K562 (cell line): ENCODE results near the gene RCOR3. TPM values are rescaled to one million over a fixed set of nuclear protein-coding genes. Genes with fewer than 3 reads are reported as not detected.

Source experiments
- ATAC-seq: fragments of 200-7000 bp; cut with Tn5 transposase; 3 replicates; pipeline ENCODE4 v1.9.1; 2020; ENCODE audit warnings: moderate library complexity
- BruUV-seq: library from RNA; stranded (reverse); fragments of 400-500 nt; replicated peaks from 2 replicates; lab custom pipeline; 2021; lab: Mats Ljungman, UMichigan
- CTCF ChIA-PET: fragments of 300-600 bp; formaldehyde crosslinking; extraction: SDS; loops from one replicate; lab custom pipeline; 2021; ENCODE audit warnings: low intra/inter-chr PET ratio; lab: Yijun Ruan, JAX
- POLR2A ChIA-PET: fragments of 300-600, 350-650 bp; sonication (Branson Sonifier 250); formaldehyde crosslinking; extraction: SDS; loops from one replicate; lab custom pipeline; 2021; ENCODE audit warnings: antibody characterized with exemption, inconsistent platforms; lab: Yijun Ruan, JAX
- DNase-seq, 4 experiments: peaks; one replicate each; pipeline versions ENCODE4 v3.0.0 to v3.0.0-alpha.2; 2011 to 2018; ENCODE audit warnings: low spot score in 3 of 4, mixed read lengths in 3 of 4; ENCODE audit errors: extremely low read depth in 1 of 4
- FAIRE-seq: peaks from 2 replicates; lab custom pipeline; 2011; peaks lifted over from hg19 to GRCh38; lab: Jason Lieb, UNC
- H2AFZ ChIP-seq: 2 replicates; pipeline ENCODE4 v1.6.0; 2011; ENCODE audit warnings: low read depth, low read length, control low read depth, inconsistent platforms
- H3K27ac ChIP-seq: fragments of 200-600 bp; 3 replicates; pipeline ENCODE4 v1.8.0; 2011; ENCODE audit warnings: low read depth, mild to moderate bottlenecking, control low read depth, inconsistent platforms, low read length, moderate library complexity, mixed read lengths; ENCODE audit errors: extremely low read depth
- H3K27me3 ChIP-seq, 2 experiments: fragments of 300-600 bp in 1 of 2; 2 replicates in 1 of 2; 3 replicates in 1 of 2; pipeline versions ENCODE4 v1.6.0 to v1.8.0; 2011; ENCODE audit warnings: inconsistent platforms in 2 of 2, low read length in 2 of 2, mild to moderate bottlenecking in 1 of 2, mixed read lengths in 1 of 2, moderate library complexity in 1 of 2; ENCODE audit not compliant: control insufficient read depth in 2 of 2, insufficient read depth in 2 of 2
- H3K36me3 ChIP-seq: fragments of 300-600 bp; 3 replicates; pipeline ENCODE4 v1.8.0; 2011; ENCODE audit warnings: mild to moderate bottlenecking, low read length, inconsistent platforms; ENCODE audit not compliant: control insufficient read depth, insufficient read depth
- H3K4me1 ChIP-seq, 2 experiments: fragments of 200-600 bp in 1 of 2; replicated peaks in 1 of 2; 2 replicates in 1 of 2; 3 replicates in 1 of 2; pipeline versions ENCODE4 v1.5.1 to v1.8.0; 2011; ENCODE audit warnings: inconsistent platforms in 2 of 2, low read length in 2 of 2, mild to moderate bottlenecking in 1 of 2, mixed read lengths in 1 of 2, moderate library complexity in 1 of 2; ENCODE audit not compliant: control insufficient read depth in 2 of 2, insufficient read depth in 2 of 2
- H3K4me2 ChIP-seq: 2 replicates; pipeline ENCODE4 v1.6.1; 2011; ENCODE audit warnings: low read length, control low read depth, inconsistent platforms, mixed read lengths; ENCODE audit not compliant: insufficient read depth
- H3K4me3 ChIP-seq: fragments of 200-600 bp; sonication (generic), shearing (Covaris generic); 2 replicates; pipeline ENCODE4 v1.5.1; 2016; ENCODE audit warnings: control low read depth, inconsistent platforms
- H3K79me2 ChIP-seq: fragments of 200-600 bp; 3 replicates; pipeline ENCODE4 v1.8.0; 2011; ENCODE audit warnings: low read length, inconsistent platforms; ENCODE audit not compliant: control insufficient read depth, insufficient read depth
- H3K9ac ChIP-seq, 2 experiments: 2 replicates each; pipeline versions ENCODE4 v1.6.0 to v1.6.1; 2011; ENCODE audit warnings: low read depth in 2 of 2, low read length in 2 of 2, control low read depth in 1 of 2, inconsistent platforms in 1 of 2, mild to moderate bottlenecking in 1 of 2, mixed read lengths in 1 of 2; ENCODE audit not compliant: insufficient read depth in 1 of 2
- H3K9me1 ChIP-seq: one replicate; pipeline ENCODE4 v1.6.0; 2011; ENCODE audit warnings: inconsistent platforms, mild to moderate bottlenecking, low read length, moderate library complexity; ENCODE audit not compliant: control insufficient read depth, insufficient read depth
- H3K9me3 ChIP-seq: replicated peaks from 2 replicates; pipeline ENCODE4 v1.5.1; 2011; ENCODE audit warnings: low read depth, low read length, inconsistent platforms; ENCODE audit not compliant: control insufficient read depth, insufficient read depth
- H4K20me1 ChIP-seq: replicated peaks from 2 replicates; pipeline ENCODE4 v1.6.1; 2011; ENCODE audit warnings: low read length, inconsistent platforms, mixed read lengths; ENCODE audit not compliant: control insufficient read depth, insufficient read depth
- CHCHD3 ChIP-seq: fragments of 250-450 bp; sonication (Bioruptor Pico); IDR thresholded peaks from 2 replicates; pipeline ENCODE4 v2.1.2; 2022; ENCODE audit warnings: mild to moderate bottlenecking
- CHD4 ChIP-seq: fragments of 200-600 bp; sonication (generic); IDR thresholded peaks from 3 replicates; pipeline ENCODE4 v1.6.1; 2012; ENCODE audit warnings: low read depth, mild to moderate bottlenecking, mixed read lengths, low read length, inconsistent platforms; ENCODE audit not compliant: insufficient read depth, insufficient replicate concordance, poor library complexity, severe bottlenecking
- FOSL1 ChIP-seq: fragments of 200-800 bp; sonication (Bioruptor generic); conservative IDR thresholded peaks from 2 replicates; pipeline ENCODE4 v1.6.1; 2016; ENCODE audit warnings: missing genetic modification characterization, missing compliant biosample characterization
- HDAC3 ChIP-seq: fragments of 450-650 bp; IDR thresholded peaks from 2 replicates; pipeline ENCODE4 v1.6.1; 2018; ENCODE audit warnings: borderline replicate concordance, mild to moderate bottlenecking, moderate library complexity; ENCODE audit not compliant: partially characterized antibody
- WGBS: fragments of 100-300 bp; shearing (Covaris generic); methylation state at CpG from one replicate; pipeline ENCODE4 v1.1.6; 2016; ENCODE audit warnings: low coverage, mixed read lengths; ENCODE audit not compliant: insufficient coverage; ENCODE audit errors: missing lambda C conversion rate; 5-methylcytosine and 5-hydroxymethylcytosine counted together
- in situ Hi-C: fragments of 300-500 bp; cut with MboI; formaldehyde crosslinking; loops from 4 replicates; pipeline ENCODE4 v1.15.0; 2018; ENCODE audit warnings: inconsistent platforms, mixed read lengths
- intact Hi-C: fragments of 100-400 bp; cut with micrococcal nuclease; formaldehyde crosslinking; loops from 2 replicates; pipeline ENCODE4 v1.14.2; 2022
- polyA plus RNA-seq, 8 experiments: library from polyadenylated mRNA; depleted of rRNA in 4 of 8; stranded (reverse) in 5 of 8; unstranded in 3 of 8; fragments of >200 nt; fragmentation: Nextera tagmentation in 2 of 8; fragmentation: Illumina TruSeq in 1 of 8; extraction: Ambion mirVana in 2 of 8; extraction: Trizol in 1 of 8; gene quantifications; 2 replicates each; pipeline versions ENCODE4 v1.2.1 to v1.2.3, GENCODE V29; 2011 to 2014; ENCODE audit warnings: inconsistent platforms in 1 of 8, missing spikeins in 1 of 8
- total RNA-seq, 7 experiments: library from RNA; depleted of rRNA in 6 of 7; stranded (reverse); fragments of >200 nt in 6 of 7; fragmentation: Illumina TruSeq in 2 of 7; extraction: Trizol in 2 of 7; gene quantifications; 2 replicates each; pipeline versions ENCODE4 v1.2.1 to v1.2.3, GENCODE V29; 2011 to 2021; ENCODE audit warnings: low replicate concordance in 1 of 7
- TF ChIP-seq, protein P1 (sequence below), 2 experiments: fragments of 450-650 bp in 1 of 2; sonication (generic) in 1 of 2; formaldehyde crosslinking in 1 of 2; IDR thresholded peaks in 1 of 2; conservative IDR thresholded peaks in 1 of 2; 2 replicates each; pipeline versions ENCODE4 v1.6.1 to v1.8.1; 2016 to 2023; ENCODE audit warnings: mild to moderate bottlenecking in 2 of 2, moderate library complexity in 2 of 2, inconsistent platforms in 1 of 2, missing genetic modification reagents in 1 of 2
- TF ChIP-seq, protein P2 (sequence below): fragments of 450-650 bp; formaldehyde crosslinking; IDR thresholded peaks from 2 replicates; pipeline ENCODE4 v1.4.0; 2020; ENCODE audit warnings: mild to moderate bottlenecking, moderate library complexity
- TF ChIP-seq, protein P3 (sequence below), 2 experiments: IDR thresholded peaks; 2 replicates each; pipeline ENCODE4 v1.6.1; 2012; ENCODE audit warnings: improper control_type of control experiment in 2 of 2, low read depth in 2 of 2, low read length in 2 of 2, borderline replicate concordance in 1 of 2
- TF ChIP-seq, protein P4 (sequence below): fragments of 250-450 bp; sonication (Bioruptor Pico); IDR thresholded peaks from 2 replicates; pipeline ENCODE4 v1.5.0; 2020; ENCODE audit warnings: mild to moderate bottlenecking, borderline replicate concordance
- TF ChIP-seq, protein P5 (sequence below): fragments of 450-650 bp; IDR thresholded peaks from 2 replicates; pipeline ENCODE4 v1.7.0; 2016; ENCODE audit warnings: borderline replicate concordance

RCOR3 gene
- total and polyA plus RNA-seq, 9 of the 15 experiments (the other 6 are each of a cell fraction or from before 2014, with no cell fraction given): 9.7 to 42.7 (median 29.5) TPM

DNA sequence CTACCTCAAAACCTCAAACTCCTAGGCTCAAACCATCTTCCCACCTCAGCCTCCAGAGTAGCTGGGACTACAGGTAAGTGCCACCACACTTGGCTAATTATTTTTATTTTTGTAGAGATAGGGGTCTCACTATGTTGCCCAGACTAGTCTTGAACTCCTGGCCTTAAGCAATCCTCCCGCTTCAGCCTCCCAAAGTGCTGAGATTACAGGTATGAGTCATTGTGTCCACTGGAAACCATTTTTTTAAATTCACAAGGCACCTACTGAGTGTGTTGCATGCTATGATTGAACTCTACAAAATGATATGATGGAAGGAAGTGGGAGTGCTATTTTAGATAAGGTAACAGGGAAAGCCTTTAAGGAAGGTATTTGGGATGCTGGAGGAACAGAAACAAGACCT is 41.8 kb upstream of the RCOR3 start:
- Histone ChIP-seq H3K79me2 (no peaks in the 10 kb centered on the region), H3K9me1 (no peaks in the 10 kb centered on the region), H2AFZ (no peak overlapping the region), H3K4me2 (no peak overlapping the region), H3K27me3 (no peaks in the 10 kb centered on the region), H3K4me3 (no peak overlapping the region), H4K20me1 (no peaks in the 10 kb centered on the region), H3K36me3 (no peaks in the 10 kb centered on the region), H3K9ac (no peak overlapping the region), H3K4me1 (peaks cover 2 to 8% of the 10 kb centered on the region in 2 experiments; a peak in 3 of 5 replicates), H3K27ac (no peak overlapping the region), H3K9me3 (peaks cover 5% of the 10 kb centered on the region)
- FAIRE-seq (no peak), DNase-seq (no peak), ATAC-seq (no peak)
- CTCF ChIA-PET: no interaction called here
- no TSS peak for BruUV-seq
- POLR2A ChIA-PET: interaction anchor here (0.6 kb wide), 1 partner anchor 55 kb away, joined by 3 read pairs; no protein-coding TSS in a partner anchor
- in situ Hi-C loops: no loop called here
- intact Hi-C loops: no loop called here
- WGBS: 19% methylated on average over 1 of the region's 1 CpG
- TF ChIP-seq, protein P1, sequence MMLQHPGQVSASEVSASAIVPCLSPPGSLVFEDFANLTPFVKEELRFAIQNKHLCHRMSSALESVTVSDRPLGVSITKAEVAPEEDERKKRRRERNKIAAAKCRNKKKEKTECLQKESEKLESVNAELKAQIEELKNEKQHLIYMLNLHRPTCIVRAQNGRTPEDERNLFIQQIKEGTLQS (IDR thresholded peaks at IDR 0.05): peak; percentile 63
- TF ChIP-seq, protein P1 (CRISPR knock-in tag; conservative IDR thresholded peaks at IDR 0.05): no peak
- TF ChIP-seq HDAC3 (no peak), FOSL1 (tag) (0 out of 2 replicates have a peak, but pooled peaks have one; percentile 18), CHCHD3 (CRISPR knock-in tag) (no peak), CHD4 (no peak)
- TF ChIP-seq, protein P2, sequence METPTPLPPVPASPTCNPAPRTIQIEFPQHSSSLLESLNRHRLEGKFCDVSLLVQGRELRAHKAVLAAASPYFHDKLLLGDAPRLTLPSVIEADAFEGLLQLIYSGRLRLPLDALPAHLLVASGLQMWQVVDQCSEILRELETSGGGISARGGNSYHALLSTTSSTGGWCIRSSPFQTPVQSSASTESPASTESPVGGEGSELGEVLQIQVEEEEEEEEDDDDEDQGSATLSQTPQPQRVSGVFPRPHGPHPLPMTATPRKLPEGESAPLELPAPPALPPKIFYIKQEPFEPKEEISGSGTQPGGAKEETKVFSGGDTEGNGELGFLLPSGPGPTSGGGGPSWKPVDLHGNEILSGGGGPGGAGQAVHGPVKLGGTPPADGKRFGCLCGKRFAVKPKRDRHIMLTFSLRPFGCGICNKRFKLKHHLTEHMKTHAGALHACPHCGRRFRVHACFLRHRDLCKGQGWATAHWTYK: no peak
- TF ChIP-seq, protein P3, sequence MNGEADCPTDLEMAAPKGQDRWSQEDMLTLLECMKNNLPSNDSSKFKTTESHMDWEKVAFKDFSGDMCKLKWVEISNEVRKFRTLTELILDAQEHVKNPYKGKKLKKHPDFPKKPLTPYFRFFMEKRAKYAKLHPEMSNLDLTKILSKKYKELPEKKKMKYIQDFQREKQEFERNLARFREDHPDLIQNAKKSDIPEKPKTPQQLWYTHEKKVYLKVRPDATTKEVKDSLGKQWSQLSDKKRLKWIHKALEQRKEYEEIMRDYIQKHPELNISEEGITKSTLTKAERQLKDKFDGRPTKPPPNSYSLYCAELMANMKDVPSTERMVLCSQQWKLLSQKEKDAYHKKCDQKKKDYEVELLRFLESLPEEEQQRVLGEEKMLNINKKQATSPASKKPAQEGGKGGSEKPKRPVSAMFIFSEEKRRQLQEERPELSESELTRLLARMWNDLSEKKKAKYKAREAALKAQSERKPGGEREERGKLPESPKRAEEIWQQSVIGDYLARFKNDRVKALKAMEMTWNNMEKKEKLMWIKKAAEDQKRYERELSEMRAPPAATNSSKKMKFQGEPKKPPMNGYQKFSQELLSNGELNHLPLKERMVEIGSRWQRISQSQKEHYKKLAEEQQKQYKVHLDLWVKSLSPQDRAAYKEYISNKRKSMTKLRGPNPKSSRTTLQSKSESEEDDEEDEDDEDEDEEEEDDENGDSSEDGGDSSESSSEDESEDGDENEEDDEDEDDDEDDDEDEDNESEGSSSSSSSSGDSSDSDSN (IDR thresholded peaks at IDR 0.05; ENCODE audit: borderline replicate concordance in 1 of 2, low read depth in 2 of 2, low read length in 2 of 2): no peak
- TF ChIP-seq, protein P4, sequence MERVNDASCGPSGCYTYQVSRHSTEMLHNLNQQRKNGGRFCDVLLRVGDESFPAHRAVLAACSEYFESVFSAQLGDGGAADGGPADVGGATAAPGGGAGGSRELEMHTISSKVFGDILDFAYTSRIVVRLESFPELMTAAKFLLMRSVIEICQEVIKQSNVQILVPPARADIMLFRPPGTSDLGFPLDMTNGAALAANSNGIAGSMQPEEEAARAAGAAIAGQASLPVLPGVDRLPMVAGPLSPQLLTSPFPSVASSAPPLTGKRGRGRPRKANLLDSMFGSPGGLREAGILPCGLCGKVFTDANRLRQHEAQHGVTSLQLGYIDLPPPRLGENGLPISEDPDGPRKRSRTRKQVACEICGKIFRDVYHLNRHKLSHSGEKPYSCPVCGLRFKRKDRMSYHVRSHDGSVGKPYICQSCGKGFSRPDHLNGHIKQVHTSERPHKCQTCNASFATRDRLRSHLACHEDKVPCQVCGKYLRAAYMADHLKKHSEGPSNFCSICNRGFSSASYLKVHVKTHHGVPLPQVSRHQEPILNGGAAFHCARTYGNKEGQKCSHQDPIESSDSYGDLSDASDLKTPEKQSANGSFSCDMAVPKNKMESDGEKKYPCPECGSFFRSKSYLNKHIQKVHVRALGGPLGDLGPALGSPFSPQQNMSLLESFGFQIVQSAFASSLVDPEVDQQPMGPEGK: no peak
- TF ChIP-seq, protein P5, sequence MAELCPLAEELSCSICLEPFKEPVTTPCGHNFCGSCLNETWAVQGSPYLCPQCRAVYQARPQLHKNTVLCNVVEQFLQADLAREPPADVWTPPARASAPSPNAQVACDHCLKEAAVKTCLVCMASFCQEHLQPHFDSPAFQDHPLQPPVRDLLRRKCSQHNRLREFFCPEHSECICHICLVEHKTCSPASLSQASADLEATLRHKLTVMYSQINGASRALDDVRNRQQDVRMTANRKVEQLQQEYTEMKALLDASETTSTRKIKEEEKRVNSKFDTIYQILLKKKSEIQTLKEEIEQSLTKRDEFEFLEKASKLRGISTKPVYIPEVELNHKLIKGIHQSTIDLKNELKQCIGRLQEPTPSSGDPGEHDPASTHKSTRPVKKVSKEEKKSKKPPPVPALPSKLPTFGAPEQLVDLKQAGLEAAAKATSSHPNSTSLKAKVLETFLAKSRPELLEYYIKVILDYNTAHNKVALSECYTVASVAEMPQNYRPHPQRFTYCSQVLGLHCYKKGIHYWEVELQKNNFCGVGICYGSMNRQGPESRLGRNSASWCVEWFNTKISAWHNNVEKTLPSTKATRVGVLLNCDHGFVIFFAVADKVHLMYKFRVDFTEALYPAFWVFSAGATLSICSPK: no peak
